NCI-H1417 (cell line): ENCODE data around the gene ZNF232.
"Not testable (repeated sequence)": the region's sequence is repeated elsewhere in the genome, so short reads cannot be mapped to it uniquely, and the experiment has no call there.

Source experiments
- DNase-seq, 3 experiments: peaks; one replicate each; lab custom pipeline; 2025; lab: John Stamatoyannopoulos, UW

The ZNF232 gene

GRCh38 chr17:5111402-5112204 lies at the start of gene ZNF232:
Gene ZNF232, minus strand, starts transcription at chr17:5111878. Its CDS starts 56 bp downstream, at chr17:5111822.
- peak; percentile 90 to 96 (median 92) for DNase-seq

- not testable (repeated sequence) for DNase-seq
These were observed 49.0 kb upstream of the ZNF232 start for GRCh38 chr17:5160702-5161101.

GRCh38 chr17:5146122-5146521 lies 34.4 kb upstream of the ZNF232 start:
- DNase-seq: not testable (repeated sequence)

- not testable (repeated sequence) for DNase-seq
These were observed 31.2 kb upstream of the ZNF232 start for GRCh38 chr17:5142877-5143276.

- no peak for DNase-seq
These were observed 27.7 kb upstream of the ZNF232 start for GRCh38 chr17:5139458-5139732.

GRCh38 chr17:5138616-5139457 lies 27.2 kb upstream of the ZNF232 start:
- no peak for DNase-seq

GRCh38 chr17:5138198-5138544 lies 26.5 kb upstream of the ZNF232 start:
- DNase-seq: not testable (repeated sequence)

- DNase-seq: not testable (repeated sequence)
These were observed 26.0 kb upstream of the ZNF232 start for GRCh38 chr17:5137511-5138197.

- not testable (repeated sequence) for DNase-seq
These were observed 25.1 kb upstream of the ZNF232 start for GRCh38 chr17:5136580-5137412.

GRCh38 chr17:5135726-5136579 lies 24.3 kb upstream of the ZNF232 start:
- no peak for DNase-seq

GRCh38 chr17:5135131-5135712 lies 23.5 kb upstream of the ZNF232 start:
- not testable (repeated sequence) for DNase-seq

- DNase-seq: not testable (repeated sequence)
These were observed 22.9 kb upstream of the ZNF232 start for GRCh38 chr17:5134571-5134970.

- DNase-seq: not testable (repeated sequence)
These were observed 22.3 kb upstream of the ZNF232 start for GRCh38 chr17:5133961-5134360.

- DNase-seq: no peak
These were observed 21.6 kb upstream of the ZNF232 start for GRCh38 chr17:5133311-5133710.

GRCh38 chr17:5132503-5133225 lies 21.0 kb upstream of the ZNF232 start:
- not testable (repeated sequence) for DNase-seq

GRCh38 chr17:5131799-5132502 lies 20.3 kb upstream of the ZNF232 start:
- not testable (repeated sequence) for DNase-seq

GRCh38 chr17:5131146-5131715 lies 19.6 kb upstream of the ZNF232 start:
- no peak for DNase-seq

GRCh38 chr17:5130687-5131086 lies 19.0 kb upstream of the ZNF232 start:
- not testable (repeated sequence) for DNase-seq

GRCh38 chr17:5130261-5130660 lies 18.6 kb upstream of the ZNF232 start:
- not testable (repeated sequence) for DNase-seq
